ENCODE results near the gene NBEA. TPM values are rescaled to one million over a fixed set of nuclear protein-coding genes. Genes with fewer than 3 reads are reported as not detected.
"Not testable (repeated sequence)": the region's sequence is repeated elsewhere in the genome, so short reads cannot be mapped to it uniquely, and the experiment has no call there.

Gene NBEA
- total and polyA plus RNA-seq, 2 experiments from 2014 or later: 9.1 to 29.1 TPM

DNA sequence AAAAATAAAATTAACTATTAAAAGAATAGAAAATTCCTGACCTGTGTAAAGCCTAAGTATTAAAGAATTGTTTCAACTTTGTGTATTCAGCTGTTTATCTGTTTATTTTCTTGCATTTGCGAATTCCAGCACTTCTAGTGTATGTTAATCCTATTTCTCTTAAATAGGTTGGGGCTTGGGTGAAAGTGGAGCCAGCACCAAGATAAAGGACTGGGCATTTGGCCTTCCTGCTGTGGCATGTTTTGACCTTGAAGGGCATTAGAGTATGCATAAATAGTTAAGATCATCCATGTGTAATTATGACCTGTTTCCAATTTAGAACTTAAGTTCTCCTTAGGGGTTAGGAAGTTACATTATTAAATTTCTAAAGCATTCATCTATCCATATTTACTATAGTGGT is 151.3 kb downstream of the NBEA start (continued):
- TF ChIP-seq, protein P1, sequence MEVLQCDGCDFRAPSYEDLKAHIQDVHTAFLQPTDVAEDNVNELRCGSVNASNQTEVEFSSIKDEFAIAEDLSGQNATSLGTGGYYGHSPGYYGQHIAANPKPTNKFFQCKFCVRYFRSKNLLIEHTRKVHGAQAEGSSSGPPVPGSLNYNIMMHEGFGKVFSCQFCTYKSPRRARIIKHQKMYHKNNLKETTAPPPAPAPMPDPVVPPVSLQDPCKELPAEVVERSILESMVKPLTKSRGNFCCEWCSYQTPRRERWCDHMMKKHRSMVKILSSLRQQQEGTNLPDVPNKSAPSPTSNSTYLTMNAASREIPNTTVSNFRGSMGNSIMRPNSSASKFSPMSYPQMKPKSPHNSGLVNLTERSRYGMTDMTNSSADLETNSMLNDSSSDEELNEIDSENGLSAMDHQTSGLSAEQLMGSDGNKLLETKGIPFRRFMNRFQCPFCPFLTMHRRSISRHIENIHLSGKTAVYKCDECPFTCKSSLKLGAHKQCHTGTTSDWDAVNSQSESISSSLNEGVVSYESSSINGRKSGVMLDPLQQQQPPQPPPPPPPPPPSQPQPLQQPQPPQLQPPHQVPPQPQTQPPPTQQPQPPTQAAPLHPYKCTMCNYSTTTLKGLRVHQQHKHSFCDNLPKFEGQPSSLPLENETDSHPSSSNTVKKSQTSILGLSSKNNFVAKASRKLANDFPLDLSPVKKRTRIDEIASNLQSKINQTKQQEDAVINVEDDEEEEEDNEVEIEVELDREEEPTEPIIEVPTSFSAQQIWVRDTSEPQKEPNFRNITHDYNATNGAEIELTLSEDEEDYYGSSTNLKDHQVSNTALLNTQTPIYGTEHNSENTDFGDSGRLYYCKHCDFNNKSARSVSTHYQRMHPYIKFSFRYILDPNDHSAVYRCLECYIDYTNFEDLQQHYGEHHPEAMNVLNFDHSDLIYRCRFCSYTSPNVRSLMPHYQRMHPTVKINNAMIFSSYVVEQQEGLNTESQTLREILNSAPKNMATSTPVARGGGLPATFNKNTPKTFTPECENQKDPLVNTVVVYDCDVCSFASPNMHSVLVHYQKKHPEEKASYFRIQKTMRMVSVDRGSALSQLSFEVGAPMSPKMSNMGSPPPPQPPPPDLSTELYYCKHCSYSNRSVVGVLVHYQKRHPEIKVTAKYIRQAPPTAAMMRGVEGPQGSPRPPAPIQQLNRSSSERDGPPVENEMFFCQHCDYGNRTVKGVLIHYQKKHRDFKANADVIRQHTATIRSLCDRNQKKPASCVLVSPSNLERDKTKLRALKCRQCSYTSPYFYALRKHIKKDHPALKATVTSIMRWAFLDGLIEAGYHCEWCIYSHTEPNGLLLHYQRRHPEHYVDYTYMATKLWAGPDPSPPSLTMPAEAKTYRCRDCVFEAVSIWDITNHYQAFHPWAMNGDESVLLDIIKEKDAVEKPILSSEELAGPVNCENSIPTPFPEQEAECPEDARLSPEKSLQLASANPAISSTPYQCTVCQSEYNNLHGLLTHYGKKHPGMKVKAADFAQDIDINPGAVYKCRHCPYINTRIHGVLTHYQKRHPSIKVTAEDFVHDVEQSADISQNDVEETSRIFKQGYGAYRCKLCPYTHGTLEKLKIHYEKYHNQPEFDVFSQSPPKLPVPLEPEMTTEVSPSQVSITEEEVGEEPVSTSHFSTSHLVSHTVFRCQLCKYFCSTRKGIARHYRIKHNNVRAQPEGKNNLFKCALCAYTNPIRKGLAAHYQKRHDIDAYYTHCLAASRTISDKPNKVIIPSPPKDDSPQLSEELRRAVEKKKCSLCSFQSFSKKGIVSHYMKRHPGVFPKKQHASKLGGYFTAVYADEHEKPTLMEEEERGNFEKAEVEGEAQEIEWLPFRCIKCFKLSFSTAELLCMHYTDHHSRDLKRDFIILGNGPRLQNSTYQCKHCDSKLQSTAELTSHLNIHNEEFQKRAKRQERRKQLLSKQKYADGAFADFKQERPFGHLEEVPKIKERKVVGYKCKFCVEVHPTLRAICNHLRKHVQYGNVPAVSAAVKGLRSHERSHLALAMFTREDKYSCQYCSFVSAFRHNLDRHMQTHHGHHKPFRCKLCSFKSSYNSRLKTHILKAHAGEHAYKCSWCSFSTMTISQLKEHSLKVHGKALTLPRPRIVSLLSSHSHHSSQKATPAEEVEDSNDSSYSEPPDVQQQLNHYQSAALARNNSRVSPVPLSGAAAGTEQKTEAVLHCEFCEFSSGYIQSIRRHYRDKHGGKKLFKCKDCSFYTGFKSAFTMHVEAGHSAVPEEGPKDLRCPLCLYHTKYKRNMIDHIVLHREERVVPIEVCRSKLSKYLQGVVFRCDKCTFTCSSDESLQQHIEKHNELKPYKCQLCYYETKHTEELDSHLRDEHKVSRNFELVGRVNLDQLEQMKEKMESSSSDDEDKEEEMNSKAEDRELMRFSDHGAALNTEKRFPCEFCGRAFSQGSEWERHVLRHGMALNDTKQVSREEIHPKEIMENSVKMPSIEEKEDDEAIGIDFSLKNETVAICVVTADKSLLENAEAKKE (CRISPR knock-in tag; IDR thresholded peaks at IDR 0.05): no peak
- no peak for TF ChIP-seq POLR2AphosphoS5 (IDR thresholded peaks at IDR 0.05; ENCODE audit: low read depth)
- no peak for TF ChIP-seq EZH2phosphoT487 (IDR thresholded peaks at IDR 0.05; ENCODE audit: unreplicated experiment)
- TF ChIP-seq ZNF114 (CRISPR knock-in tag; IDR thresholded peaks at IDR 0.05): no peak
- TF ChIP-seq ZNF331 (CRISPR knock-in tag; IDR thresholded peaks at IDR 0.05; ENCODE audit: low read depth): no peak

DNA sequence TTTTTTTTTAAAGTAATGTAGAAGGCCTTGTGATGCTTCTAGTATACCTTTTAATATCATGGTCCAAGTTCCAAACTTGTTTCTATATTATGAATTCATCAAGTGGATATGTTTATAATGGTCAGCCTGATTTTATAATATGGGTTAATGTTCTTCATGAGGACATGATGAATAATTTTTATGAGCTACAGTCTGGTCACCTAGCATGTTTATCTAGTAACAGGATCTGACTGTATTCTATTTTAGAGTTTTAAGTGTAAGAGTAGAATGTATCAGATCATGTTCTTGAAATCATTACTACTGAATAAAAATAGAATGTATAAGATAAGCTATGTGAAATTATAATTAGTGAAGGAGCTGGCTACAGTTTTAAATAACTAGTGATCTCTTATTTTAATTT is 164.7 kb downstream of the NBEA start:
- not testable (repeated sequence) for H3K36me3 ChIP-seq (ENCODE audit: insufficient read depth)

DNA sequence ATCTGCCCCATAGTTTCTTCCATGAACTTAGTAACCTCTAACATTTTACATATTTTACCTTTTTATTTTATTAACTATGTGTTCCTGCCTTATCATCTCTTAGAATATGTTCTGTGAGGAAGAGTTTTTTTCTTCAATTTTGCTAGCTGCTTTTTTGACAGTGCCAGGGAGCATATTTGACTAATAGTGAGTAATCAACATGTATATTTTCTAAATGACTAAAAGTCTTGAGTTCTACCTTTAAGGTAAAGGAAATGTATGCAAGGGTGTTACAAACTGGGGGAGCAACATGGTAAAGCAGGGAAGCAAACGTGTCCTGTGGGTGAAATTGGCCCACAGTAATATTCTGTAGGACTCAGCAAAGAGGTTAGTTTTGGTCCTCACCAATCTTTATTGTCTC is 165.5 kb downstream of the NBEA start:
- Histone ChIP-seq H3F3A (replicated peaks; ENCODE audit: low read depth) (no peaks in the 10 kb centered on the region), H2AFZ (no peak overlapping the region), H3K79me2 (replicated peaks; ENCODE audit: insufficient read depth) (no peaks in the 10 kb centered on the region), H3K9me2 (ENCODE audit: insufficient read depth) (no peaks in the 10 kb centered on the region), H3K4me2 (no peak overlapping the region), H3K4me1 (ENCODE audit: insufficient read depth) (no peaks in the 10 kb centered on the region), H3K27ac (ENCODE audit: low read depth) (no peak overlapping the region), H3K36me3 (ENCODE audit: insufficient read depth) (no peaks in the 10 kb centered on the region), H3K4me3 (no peak overlapping the region), H4K20me1 (replicated peaks; ENCODE audit: insufficient read depth) (0 out of 2 replicates have a peak, but pooled peaks cover 7% of the 10 kb centered on the region), H3K27me3 (ENCODE audit: insufficient read depth) (no peaks in the 10 kb centered on the region)
- ATAC-seq (no peak), DNase-seq (ENCODE audit: low spot score) (no peak)
- H3K4me3 Mint-ChIP-seq: no peak overlapping the region
- H3K27ac Mint-ChIP-seq: no peak overlapping the region
- H3K4me1 Mint-ChIP-seq: no peaks in the 10 kb centered on the region
- H3K27me3 Mint-ChIP-seq (ENCODE audit: insufficient read depth, low read depth, poor library complexity): no peaks in the 10 kb centered on the region
- H3K36me3 Mint-ChIP-seq (ENCODE audit: low read depth): no peaks in the 10 kb centered on the region
- no peaks in the 10 kb centered on the region for H3K9me3 Mint-ChIP-seq
- TF ChIP-seq, protein P1 (CRISPR knock-in tag; IDR thresholded peaks at IDR 0.05): no peak
- TF ChIP-seq ZNF114 (CRISPR knock-in tag; IDR thresholded peaks at IDR 0.05): no peak

More for the DNA sequence above, 164.7 kb downstream of the NBEA start:
- H2AFZ ChIP-seq; H3F3A ChIP-seq (replicated peaks; ENCODE audit: low read depth); DNase-seq (ENCODE audit: low spot score); H3K4me2 ChIP-seq; H3K4me3 Mint-ChIP-seq; H3K9me3 Mint-ChIP-seq; H3K27ac Mint-ChIP-seq; ATAC-seq; H4K20me1 ChIP-seq (replicated peaks; ENCODE audit: insufficient read depth); H3K9me2 ChIP-seq (ENCODE audit: insufficient read depth); H3K27ac ChIP-seq (ENCODE audit: low read depth); H3K27me3 Mint-ChIP-seq (ENCODE audit: insufficient read depth, low read depth, poor library complexity); H3K4me1 ChIP-seq (ENCODE audit: insufficient read depth); H3K36me3 Mint-ChIP-seq (ENCODE audit: low read depth); H3K4me3 ChIP-seq; H3K4me1 Mint-ChIP-seq; H3K27me3 ChIP-seq (ENCODE audit: insufficient read depth); H3K79me2 ChIP-seq (replicated peaks; ENCODE audit: insufficient read depth): not testable (repeated sequence)

All from GM23338 (cell line).